ENCODE results near the gene ZSCAN5A. TPM values are rescaled to one million over a fixed set of nuclear protein-coding genes. Genes with fewer than 3 reads are reported as not detected.

Gene ZSCAN5A

DNA sequence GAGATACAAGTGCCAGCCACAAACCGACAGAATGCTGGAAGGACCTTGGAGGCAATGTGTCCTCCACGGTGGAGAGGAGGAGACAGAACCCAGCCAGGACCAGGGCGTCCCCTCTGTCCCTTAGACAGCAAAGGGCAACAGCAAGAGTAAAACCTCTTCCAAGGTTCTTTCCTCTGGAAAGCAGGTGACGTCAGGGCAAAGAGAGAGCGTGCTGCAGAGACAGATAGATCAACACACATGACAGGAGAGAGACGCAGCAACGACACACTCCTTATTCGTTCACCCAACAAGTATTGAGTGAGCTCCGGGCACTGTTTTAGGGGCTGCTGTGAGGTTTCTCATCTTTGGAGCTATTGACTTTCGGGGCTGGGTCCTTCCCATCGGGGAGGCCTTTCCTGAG, 140.1 kb downstream of the ZSCAN5A start:
- Histone ChIP-seq H3K18ac (ENCODE audit: low read length) (peak overlapping the region; percentile 0), H4K8ac (ENCODE audit: low read depth, low read length) (no peak overlapping the region), H3K9ac (ENCODE audit: low read depth, low read length, poor library complexity) (no peak overlapping the region), H3K36me3 (replicated peaks in 1 of 2; ENCODE audit: control insufficient read depth in 2 of 2, insufficient read depth in 2 of 2, low read length in 2 of 2) (no peaks in the 10 kb centered on the region), H2AFZ (ENCODE audit: low read length) (peak overlapping the region; percentile 58), H3K27ac (replicated peaks; ENCODE audit: low read length) (peak overlapping the region; percentile 32), H2BK12ac (ENCODE audit: low read length) (peak overlapping the region; percentile 1), H4K91ac (ENCODE audit: low read depth, low read length, poor library complexity) (no peak overlapping the region), H2BK5ac (ENCODE audit: low read length) (peak overlapping the region; percentile 9), H2AK5ac (ENCODE audit: low read depth, low read length) (peak overlapping the region; percentile 80), H3K23ac (ENCODE audit: low read depth, low read length, poor library complexity) (no peak overlapping the region), H3K9me3 (replicated peaks in 1 of 2; ENCODE audit: control insufficient read depth in 2 of 2, insufficient read depth in 1 of 2, low read depth in 1 of 2, low read length in 2 of 2) (peaks cover 0 to 2% of the 10 kb centered on the region in 2 donors), H3K4me3 (ENCODE audit: low read length in 2 of 2) (no peak overlapping the region), H2BK120ac (ENCODE audit: low read depth, low read length) (peak overlapping the region; percentile 100), H2BK15ac (ENCODE audit: low read length) (no peak overlapping the region), H3K4me1 (ENCODE audit: control insufficient read depth in 2 of 2, insufficient read depth in 1 of 2, low read depth in 1 of 2, low read length in 2 of 2) (peaks cover 5 to 20% of the 10 kb centered on the region in 2 donors), H3K14ac (ENCODE audit: low read length) (no peak overlapping the region), H3K27me3 (ENCODE audit: control insufficient read depth in 3 of 3, insufficient read depth in 3 of 3, low read depth in 1 of 3, low read length in 3 of 3) (peaks cover 0 to 5% (median 0%) of the 10 kb centered on the region in 3 experiments), H3K79me1 (ENCODE audit: low read depth, low read length) (peaks cover 1% of the 10 kb centered on the region), H3K4me2 (ENCODE audit: insufficient read depth, low read length, poor library complexity, severe bottlenecking) (no peak overlapping the region), H3K4ac (ENCODE audit: low read length) (no peak overlapping the region)
- no CpG with 5 or more reads among the region's 11 CpGs for WGBS, 2 donors (ENCODE audit: extremely low coverage in 2 of 2, insufficient read length in 2 of 2, insufficient replicate concordance in 1 of 2)
- DNase-seq (ENCODE audit: low spot score): no peak

DNA sequence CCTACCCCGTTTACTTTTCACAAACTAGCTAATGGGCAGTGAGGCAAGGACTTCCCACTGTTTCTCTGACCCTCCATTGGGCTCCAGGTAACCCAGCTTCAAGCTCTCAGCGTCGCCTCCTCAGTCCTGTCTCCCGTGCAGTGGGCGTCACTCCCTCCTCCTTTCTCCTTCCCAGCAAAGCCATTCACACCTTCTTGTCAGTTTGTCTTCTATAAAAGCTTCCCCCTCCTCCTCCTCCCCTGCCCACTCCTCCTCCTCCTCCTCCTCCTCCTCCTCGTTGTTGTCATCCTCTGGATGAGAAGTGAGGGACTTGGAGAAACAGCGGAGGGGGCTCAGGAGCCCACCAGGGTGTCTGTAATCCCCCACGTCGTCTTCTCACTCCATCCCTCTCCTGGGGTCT, 140.6 kb downstream of the ZSCAN5A start:
- peak overlapping the region; percentile 32 for H3K27ac ChIP-seq (replicated peaks; ENCODE audit: low read length)
- H3K36me3 ChIP-seq (replicated peaks in 1 of 2; ENCODE audit: control insufficient read depth in 2 of 2, insufficient read depth in 2 of 2, low read length in 2 of 2): no peaks in the 10 kb centered on the region
- H3K79me1 ChIP-seq (ENCODE audit: low read depth, low read length): peaks cover 1% of the 10 kb centered on the region
- H3K9ac ChIP-seq (ENCODE audit: low read depth, low read length, poor library complexity): peak overlapping the region; percentile 6
- no peak overlapping the region for H3K23ac ChIP-seq (ENCODE audit: low read depth, low read length, poor library complexity)
- no CpG with 5 or more reads among the region's 9 CpGs for WGBS, 2 donors (ENCODE audit: extremely low coverage in 2 of 2, insufficient read length in 2 of 2, insufficient replicate concordance in 1 of 2)
- peak overlapping the region; percentile 1 for H2BK12ac ChIP-seq (ENCODE audit: low read length)
- no peak overlapping the region for H2AK5ac ChIP-seq (ENCODE audit: low read depth, low read length)
- H4K8ac ChIP-seq (ENCODE audit: low read depth, low read length): no peak overlapping the region
- DNase-seq (ENCODE audit: low spot score): no peak
- peak overlapping the region; percentile 58 for H2AFZ ChIP-seq (ENCODE audit: low read length)
- H3K4me2 ChIP-seq (ENCODE audit: insufficient read depth, low read length, poor library complexity, severe bottlenecking): no peak overlapping the region
- no peak overlapping the region for H4K91ac ChIP-seq (ENCODE audit: low read depth, low read length, poor library complexity)
- peaks cover 0 to 2% of the 10 kb centered on the region in 2 donors for H3K9me3 ChIP-seq (replicated peaks in 1 of 2; ENCODE audit: control insufficient read depth in 2 of 2, insufficient read depth in 1 of 2, low read depth in 1 of 2, low read length in 2 of 2)
- H2BK120ac ChIP-seq (ENCODE audit: low read depth, low read length): no peak overlapping the region
- peak overlapping the region; percentile 0 for H3K18ac ChIP-seq (ENCODE audit: low read length)
- peaks cover 0 to 5% (median 0%) of the 10 kb centered on the region in 3 experiments for H3K27me3 ChIP-seq (ENCODE audit: control insufficient read depth in 3 of 3, insufficient read depth in 3 of 3, low read depth in 1 of 3, low read length in 3 of 3)
- no peak overlapping the region for H3K14ac ChIP-seq (ENCODE audit: low read length)
- H2BK5ac ChIP-seq (ENCODE audit: low read length): no peak overlapping the region
- H3K4me1 ChIP-seq (ENCODE audit: control insufficient read depth in 2 of 2, insufficient read depth in 1 of 2, low read depth in 1 of 2, low read length in 2 of 2): peaks cover 5 to 20% of the 10 kb centered on the region in 2 donors
- no peak overlapping the region for H3K4ac ChIP-seq (ENCODE audit: low read length)
- H2BK15ac ChIP-seq (ENCODE audit: low read length): no peak overlapping the region
- H3K4me3 ChIP-seq (ENCODE audit: low read length in 2 of 2): no peak overlapping the region

Small RNA genes within 50 kb of the gene (small RNA-seq; reads per million reads assigned to genes)
- not detected for gene RF00019 (ENCODE audit: insufficient read depth)

Measured in neuronal stem cell (in vitro differentiated cells).